HepG2 (cell line): ENCODE results near the gene TEKT5. TPM values are rescaled to one million over a fixed set of nuclear protein-coding genes. Genes with fewer than 3 reads are reported as not detected.
A peak's percentile ranks its signal among the peaks of the same experiment; 100 is the strongest.

ENCODE experiments used
- CBX1 ChIP-seq: IDR thresholded peaks from one replicate; pipeline ENCODE4 v1.6.1; 2016; ENCODE audit warnings: antibody characterized with exemption, low read depth
- CCDC6 ChIP-seq: sonication (generic); formaldehyde crosslinking; IDR thresholded peaks from 2 replicates; pipeline ENCODE4 v1.8.1; 2022; ENCODE audit warnings: mild to moderate bottlenecking, missing genetic modification reagents, moderate library complexity
- CENPBD1 ChIP-seq: sonication (generic); formaldehyde crosslinking; IDR thresholded peaks from 2 replicates; pipeline ENCODE4 v1.8.0; 2022; ENCODE audit warnings: missing genetic modification reagents, low read depth, mild to moderate bottlenecking, borderline replicate concordance
- ELF1 ChIP-seq: sonication (generic); formaldehyde crosslinking; IDR thresholded peaks from 2 replicates; pipeline ENCODE4 v1.4.0; 2020; ENCODE audit warnings: missing genetic modification reagents
- HBP1 ChIP-seq: IDR thresholded peaks from 2 replicates; pipeline ENCODE4 v1.6.1; 2016; ENCODE audit warnings: low read depth, control low read depth
- HOXA3 ChIP-seq: sonication (generic); formaldehyde crosslinking; IDR thresholded peaks from 2 replicates; pipeline ENCODE4 v1.5.0; 2020; ENCODE audit warnings: missing genetic modification reagents
- KLF16 ChIP-seq, 2 experiments: sonication (generic) in 1 of 2; formaldehyde crosslinking in 1 of 2; IDR thresholded peaks; 2 replicates each; pipeline versions ENCODE4 v1.6.1 to v1.8.0; 2016 to 2023; ENCODE audit warnings: missing genetic modification reagents in 2 of 2, missing compliant biosample characterization in 1 of 2
- NFKBIZ ChIP-seq: IDR thresholded peaks from 2 replicates; pipeline ENCODE4 v1.6.1; 2018; ENCODE audit warnings: missing genetic modification reagents, missing compliant biosample characterization
- NR2C2 ChIP-seq: sonication (generic); formaldehyde crosslinking; IDR thresholded peaks from 2 replicates; pipeline ENCODE4 v1.4.0; 2020; ENCODE audit warnings: missing genetic modification reagents, mild to moderate bottlenecking, moderate library complexity, borderline replicate concordance
- PITX1 ChIP-seq: sonication (generic); formaldehyde crosslinking; IDR thresholded peaks from 2 replicates; pipeline ENCODE4 v1.5.1; 2020; ENCODE audit warnings: mild to moderate bottlenecking, missing genetic modification reagents
- RFX1 ChIP-seq: fragments of 450-650 bp; IDR thresholded peaks from 2 replicates; pipeline ENCODE4 v1.6.1; 2017
- RFXAP ChIP-seq: sonication (generic); formaldehyde crosslinking; IDR thresholded peaks from 2 replicates; pipeline ENCODE4 v1.4.0; 2020; ENCODE audit warnings: missing genetic modification reagents, borderline replicate concordance
- SKI ChIP-seq: fragments of 450-650 bp; IDR thresholded peaks from one replicate; pipeline ENCODE4 v1.6.1; 2018; ENCODE audit warnings: mild to moderate bottlenecking; ENCODE audit not compliant: partially characterized antibody
- SNAI1 ChIP-seq: sonication (generic); formaldehyde crosslinking; IDR thresholded peaks from 2 replicates; pipeline ENCODE4 v1.5.0; 2020; ENCODE audit warnings: mild to moderate bottlenecking, missing genetic modification reagents, borderline replicate concordance
- SOX13 ChIP-seq, 3 experiments: fragments of 450-650 bp in 1 of 3; sonication (generic) in 1 of 3; formaldehyde crosslinking in 1 of 3; IDR thresholded peaks in 2 of 3; conservative IDR thresholded peaks in 1 of 3; 2 replicates each; pipeline versions ENCODE4 v1.5.0 to v1.6.1; 2016 to 2020; ENCODE audit warnings: antibody characterized with exemption in 1 of 3, mild to moderate bottlenecking in 1 of 3, missing compliant biosample characterization in 1 of 3, missing genetic modification reagents in 1 of 3, moderate library complexity in 1 of 3
- STAT5B ChIP-seq: sonication (generic); formaldehyde crosslinking; IDR thresholded peaks from 2 replicates; pipeline ENCODE4 v1.4.0; 2020; ENCODE audit warnings: missing genetic modification reagents
- ZC3H13 ChIP-seq: sonication (generic); formaldehyde crosslinking; IDR thresholded peaks from 2 replicates; pipeline ENCODE4 v1.8.1; 2023; ENCODE audit warnings: mild to moderate bottlenecking, missing genetic modification reagents, moderate library complexity
- ZNF136 ChIP-seq: sonication (generic); formaldehyde crosslinking; IDR thresholded peaks from 2 replicates; pipeline ENCODE4 v1.8.1; 2022; ENCODE audit warnings: low read depth, mild to moderate bottlenecking, moderate library complexity, missing genetic modification reagents
- ZNF253 ChIP-seq: sonication (generic); formaldehyde crosslinking; IDR thresholded peaks from 2 replicates; pipeline ENCODE4 v1.8.0; 2022; ENCODE audit warnings: mild to moderate bottlenecking, missing genetic modification reagents, borderline replicate concordance
- ZNF280B ChIP-seq: sonication (generic); formaldehyde crosslinking; IDR thresholded peaks from 2 replicates; pipeline ENCODE4 v1.5.0; 2020; ENCODE audit warnings: missing genetic modification reagents, mild to moderate bottlenecking, borderline replicate concordance
- ZNF547 ChIP-seq: sonication (generic); formaldehyde crosslinking; IDR thresholded peaks from 2 replicates; pipeline ENCODE4 v1.5.1; 2020; ENCODE audit warnings: mild to moderate bottlenecking, missing genetic modification reagents
- polyA plus RNA-seq, 8 experiments: library from polyadenylated mRNA; depleted of rRNA in 3 of 8; stranded (reverse) in 7 of 8; unstranded in 1 of 8; fragments of >200 nt; fragmentation: Illumina TruSeq in 4 of 8; extraction: Trizol in 4 of 8; gene quantifications; 2 replicates each; pipeline versions ENCODE4 v1.2.1 to v1.2.3, GENCODE V29; 2011 to 2016; ENCODE audit warnings: low read depth in 4 of 8, missing spikeins in 1 of 8, mixed read lengths in 1 of 8; ENCODE audit not compliant: insufficient read depth in 1 of 8
- total RNA-seq, 5 experiments: library from RNA; depleted of rRNA; stranded (reverse); fragments of >200 nt; fragmentation: Illumina TruSeq; extraction: Trizol; gene quantifications; 2 replicates each; pipeline ENCODE4 v1.2.3, GENCODE V29; 2016; ENCODE audit warnings: low read depth in 1 of 5
- TF ChIP-seq, protein P1 (sequence below), 2 experiments: IDR thresholded peaks; 2 replicates each; pipeline ENCODE4 v1.6.1; 2011 to 2012; ENCODE audit warnings: low read length in 2 of 2, borderline replicate concordance in 1 of 2, low read depth in 1 of 2, mild to moderate bottlenecking in 1 of 2, moderate library complexity in 1 of 2

The TEKT5 gene
- total and polyA plus RNA-seq, 2 of the 13 experiments (the other 11 are each of a cell fraction or from before 2014, with no cell fraction given), result 0.16 TPM; not detected in 1

GRCh38 chr16:10646581-10647263 is 48.0 kb downstream of the TEKT5 start (continued):
- TF ChIP-seq ZNF280B (CRISPR knock-in tag) (no peak), NR2C2 (CRISPR knock-in tag) (no peak), STAT5B (CRISPR knock-in tag) (no peak), CCDC6 (CRISPR knock-in tag) (no peak), SKI (no peak), RFX1 (no peak), PITX1 (peak; percentile 67; the same call in 1 of the 2 replicates), ZNF547 (CRISPR knock-in tag) (no peak), RFXAP (CRISPR knock-in tag) (no peak), KLF16 (CRISPR knock-in tag; IDR thresholded peaks at IDR 0.05) (no peak), HBP1 (CRISPR knock-in tag) (peak; percentile 41; the same call in 1 of the 2 replicates), ZNF136 (CRISPR knock-in tag) (no peak), ZC3H13 (no peak), CBX1 (peak; percentile 77), ELF1 (no peak), ZNF253 (CRISPR knock-in tag) (no peak), SNAI1 (CRISPR knock-in tag) (no peak), SOX13 (IDR thresholded peaks at IDR 0.05) (no peak), SOX13 (CRISPR knock-in tag; conservative IDR thresholded peaks at IDR 0.05 in 1 of 2, IDR thresholded peaks at IDR 0.05 in 1 of 2) (peak in 1 of 2 experiments; percentile 51; a peak in 2 of 4 replicates), CENPBD1 (CRISPR knock-in tag) (no peak), HOXA3 (no peak), NFKBIZ (no peak)
- TF ChIP-seq, protein P1, sequence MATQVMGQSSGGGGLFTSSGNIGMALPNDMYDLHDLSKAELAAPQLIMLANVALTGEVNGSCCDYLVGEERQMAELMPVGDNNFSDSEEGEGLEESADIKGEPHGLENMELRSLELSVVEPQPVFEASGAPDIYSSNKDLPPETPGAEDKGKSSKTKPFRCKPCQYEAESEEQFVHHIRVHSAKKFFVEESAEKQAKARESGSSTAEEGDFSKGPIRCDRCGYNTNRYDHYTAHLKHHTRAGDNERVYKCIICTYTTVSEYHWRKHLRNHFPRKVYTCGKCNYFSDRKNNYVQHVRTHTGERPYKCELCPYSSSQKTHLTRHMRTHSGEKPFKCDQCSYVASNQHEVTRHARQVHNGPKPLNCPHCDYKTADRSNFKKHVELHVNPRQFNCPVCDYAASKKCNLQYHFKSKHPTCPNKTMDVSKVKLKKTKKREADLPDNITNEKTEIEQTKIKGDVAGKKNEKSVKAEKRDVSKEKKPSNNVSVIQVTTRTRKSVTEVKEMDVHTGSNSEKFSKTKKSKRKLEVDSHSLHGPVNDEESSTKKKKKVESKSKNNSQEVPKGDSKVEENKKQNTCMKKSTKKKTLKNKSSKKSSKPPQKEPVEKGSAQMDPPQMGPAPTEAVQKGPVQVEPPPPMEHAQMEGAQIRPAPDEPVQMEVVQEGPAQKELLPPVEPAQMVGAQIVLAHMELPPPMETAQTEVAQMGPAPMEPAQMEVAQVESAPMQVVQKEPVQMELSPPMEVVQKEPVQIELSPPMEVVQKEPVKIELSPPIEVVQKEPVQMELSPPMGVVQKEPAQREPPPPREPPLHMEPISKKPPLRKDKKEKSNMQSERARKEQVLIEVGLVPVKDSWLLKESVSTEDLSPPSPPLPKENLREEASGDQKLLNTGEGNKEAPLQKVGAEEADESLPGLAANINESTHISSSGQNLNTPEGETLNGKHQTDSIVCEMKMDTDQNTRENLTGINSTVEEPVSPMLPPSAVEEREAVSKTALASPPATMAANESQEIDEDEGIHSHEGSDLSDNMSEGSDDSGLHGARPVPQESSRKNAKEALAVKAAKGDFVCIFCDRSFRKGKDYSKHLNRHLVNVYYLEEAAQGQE (IDR thresholded peaks at IDR 0.05; ENCODE audit: borderline replicate concordance in 1 of 2, low read depth in 1 of 2, low read length in 2 of 2), result no peak
